Measurements from ENCODE around the gene DDX49. TPM values are rescaled to one million over a fixed set of nuclear protein-coding genes. Genes with fewer than 3 reads are reported as not detected.

DDX49 gene
- total RNA-seq, 3 donors from 2014 or later (not counting 1 experiment from before 2014, with no cell fraction given) = 59.3 to 66.9 (median 62.9) TPM

DNA sequence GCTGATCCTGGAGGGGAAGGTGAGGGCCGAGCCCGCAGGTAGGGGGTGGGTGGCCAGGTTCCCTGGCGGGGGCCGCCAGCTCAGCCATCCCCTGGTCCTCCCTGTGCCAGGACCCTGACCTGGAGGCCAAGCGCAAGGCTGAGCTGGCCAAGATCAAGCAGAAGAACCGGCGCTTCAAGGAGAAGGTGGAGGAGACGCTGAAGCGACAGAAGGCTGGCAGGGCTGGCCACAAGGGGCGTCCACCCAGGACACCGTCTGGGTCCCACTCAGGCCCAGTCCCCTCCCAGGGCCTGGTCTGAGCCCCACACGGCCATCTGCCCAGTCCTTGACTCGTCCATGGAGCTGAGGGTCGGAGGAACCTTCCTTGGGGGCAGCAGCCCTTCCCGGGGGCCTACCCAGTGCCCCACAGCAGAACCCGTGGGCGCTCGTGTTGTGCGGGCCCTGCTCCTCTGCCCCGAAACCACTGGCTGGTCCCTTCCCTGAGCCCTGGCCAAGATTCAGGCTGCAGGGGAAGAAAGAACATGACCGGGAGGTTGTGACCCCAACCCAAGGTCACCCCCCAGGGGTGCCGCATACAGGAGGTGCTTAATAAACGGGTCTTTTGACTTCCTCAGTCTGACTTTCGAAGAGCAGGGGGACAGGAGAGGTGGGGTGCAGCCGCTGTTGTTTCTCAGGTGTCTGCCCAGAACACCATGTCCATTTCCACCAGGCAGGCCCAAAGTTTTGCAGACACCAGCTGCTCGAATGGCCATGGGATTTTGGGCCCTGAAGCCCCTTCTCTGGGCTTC, 8.7 kb downstream of the DDX49 start:
- no peaks in the 10 kb centered on the region for H3K9me3 Mint-ChIP-seq
- H3K27me3 Mint-ChIP-seq (ENCODE audit: low read depth in 2 of 2) = peaks cover 0 to 3% of the 10 kb centered on the region in 2 donors
- no peak overlapping the region for H3K27ac Mint-ChIP-seq
- WGBS (ENCODE audit: insufficient coverage) = 96% methylated on average over 26 of the region's 26 CpGs
- Histone ChIP-seq H3K4me1 (ENCODE audit: control insufficient read depth, insufficient read depth, low read length) (peaks cover 10% of the 10 kb centered on the region), H3K27me3 (ENCODE audit: control insufficient read depth, insufficient read depth, low read length) (peaks cover 1% of the 10 kb centered on the region), H3K9me3 (ENCODE audit: control insufficient read depth, insufficient read depth, low read length) (no peaks in the 10 kb centered on the region), H3K4me3 (ENCODE audit: low read length) (no peak overlapping the region), H3K36me3 (ENCODE audit: control insufficient read depth, insufficient read depth, low read length) (peaks cover 33% of the 10 kb centered on the region), H3K27ac (ENCODE audit: low read length) (no peak overlapping the region)
- no peaks in the 10 kb centered on the region for H3K36me3 Mint-ChIP-seq
- TF ChIP-seq, protein P1, sequence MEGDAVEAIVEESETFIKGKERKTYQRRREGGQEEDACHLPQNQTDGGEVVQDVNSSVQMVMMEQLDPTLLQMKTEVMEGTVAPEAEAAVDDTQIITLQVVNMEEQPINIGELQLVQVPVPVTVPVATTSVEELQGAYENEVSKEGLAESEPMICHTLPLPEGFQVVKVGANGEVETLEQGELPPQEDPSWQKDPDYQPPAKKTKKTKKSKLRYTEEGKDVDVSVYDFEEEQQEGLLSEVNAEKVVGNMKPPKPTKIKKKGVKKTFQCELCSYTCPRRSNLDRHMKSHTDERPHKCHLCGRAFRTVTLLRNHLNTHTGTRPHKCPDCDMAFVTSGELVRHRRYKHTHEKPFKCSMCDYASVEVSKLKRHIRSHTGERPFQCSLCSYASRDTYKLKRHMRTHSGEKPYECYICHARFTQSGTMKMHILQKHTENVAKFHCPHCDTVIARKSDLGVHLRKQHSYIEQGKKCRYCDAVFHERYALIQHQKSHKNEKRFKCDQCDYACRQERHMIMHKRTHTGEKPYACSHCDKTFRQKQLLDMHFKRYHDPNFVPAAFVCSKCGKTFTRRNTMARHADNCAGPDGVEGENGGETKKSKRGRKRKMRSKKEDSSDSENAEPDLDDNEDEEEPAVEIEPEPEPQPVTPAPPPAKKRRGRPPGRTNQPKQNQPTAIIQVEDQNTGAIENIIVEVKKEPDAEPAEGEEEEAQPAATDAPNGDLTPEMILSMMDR (IDR thresholded peaks at IDR 0.05) = no peak
- ATAC-seq (no peak), DNase-seq (no peak)
- intact Hi-C loops (cut with micrococcal nuclease) = no loop called here
- H3K4me1 Mint-ChIP-seq = peaks cover 0 to 5% of the 10 kb centered on the region in 2 donors
- H3K4me3 Mint-ChIP-seq = no peak overlapping the region

DNA sequence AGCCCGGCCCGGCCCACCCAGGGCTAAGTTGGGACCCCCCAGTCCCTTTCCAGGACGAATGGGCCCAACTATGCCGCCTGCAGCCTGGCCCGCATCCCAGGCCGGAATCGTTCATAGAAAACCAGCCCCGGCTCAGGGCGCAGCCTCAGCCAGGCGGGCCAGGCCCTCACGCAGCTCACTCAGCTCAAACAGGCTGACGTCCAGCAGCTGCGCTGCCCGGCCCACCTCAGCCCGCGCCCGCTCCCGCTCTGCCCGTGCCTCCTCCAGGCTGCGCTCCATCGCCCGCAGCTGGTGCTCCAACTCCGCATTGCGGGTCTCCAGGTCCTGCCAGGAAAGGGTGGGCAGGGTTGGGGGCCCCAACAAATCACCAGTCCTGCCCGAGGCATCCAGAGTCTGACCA, 9.8 kb downstream of the DDX49 start:
- Histone ChIP-seq H3K27me3 (ENCODE audit: control insufficient read depth, insufficient read depth, low read length) (peaks cover 3% of the 10 kb centered on the region), H3K27ac (ENCODE audit: low read length) (no peak overlapping the region), H3K36me3 (ENCODE audit: control insufficient read depth, insufficient read depth, low read length) (peaks cover 25% of the 10 kb centered on the region), H3K9me3 (ENCODE audit: control insufficient read depth, insufficient read depth, low read length) (no peaks in the 10 kb centered on the region), H3K4me3 (ENCODE audit: low read length) (no peak overlapping the region), H3K4me1 (ENCODE audit: control insufficient read depth, insufficient read depth, low read length) (peaks cover 10% of the 10 kb centered on the region)
- TF ChIP-seq, protein P1 (IDR thresholded peaks at IDR 0.05) = no peak
- no peak overlapping the region for H3K4me3 Mint-ChIP-seq
- intact Hi-C loops (cut with micrococcal nuclease) = no loop called here
- no peak overlapping the region for H3K27ac Mint-ChIP-seq
- H3K4me1 Mint-ChIP-seq = peaks cover 0 to 5% of the 10 kb centered on the region in 2 donors
- WGBS (ENCODE audit: insufficient coverage) = 95% methylated on average over 25 of the region's 25 CpGs
- ATAC-seq = no peak
- peaks cover 6 to 9% of the 10 kb centered on the region in 2 donors for H3K27me3 Mint-ChIP-seq (ENCODE audit: low read depth in 2 of 2)
- DNase-seq = no peak
- H3K36me3 Mint-ChIP-seq = no peaks in the 10 kb centered on the region
- no peaks in the 10 kb centered on the region for H3K9me3 Mint-ChIP-seq

DNA sequence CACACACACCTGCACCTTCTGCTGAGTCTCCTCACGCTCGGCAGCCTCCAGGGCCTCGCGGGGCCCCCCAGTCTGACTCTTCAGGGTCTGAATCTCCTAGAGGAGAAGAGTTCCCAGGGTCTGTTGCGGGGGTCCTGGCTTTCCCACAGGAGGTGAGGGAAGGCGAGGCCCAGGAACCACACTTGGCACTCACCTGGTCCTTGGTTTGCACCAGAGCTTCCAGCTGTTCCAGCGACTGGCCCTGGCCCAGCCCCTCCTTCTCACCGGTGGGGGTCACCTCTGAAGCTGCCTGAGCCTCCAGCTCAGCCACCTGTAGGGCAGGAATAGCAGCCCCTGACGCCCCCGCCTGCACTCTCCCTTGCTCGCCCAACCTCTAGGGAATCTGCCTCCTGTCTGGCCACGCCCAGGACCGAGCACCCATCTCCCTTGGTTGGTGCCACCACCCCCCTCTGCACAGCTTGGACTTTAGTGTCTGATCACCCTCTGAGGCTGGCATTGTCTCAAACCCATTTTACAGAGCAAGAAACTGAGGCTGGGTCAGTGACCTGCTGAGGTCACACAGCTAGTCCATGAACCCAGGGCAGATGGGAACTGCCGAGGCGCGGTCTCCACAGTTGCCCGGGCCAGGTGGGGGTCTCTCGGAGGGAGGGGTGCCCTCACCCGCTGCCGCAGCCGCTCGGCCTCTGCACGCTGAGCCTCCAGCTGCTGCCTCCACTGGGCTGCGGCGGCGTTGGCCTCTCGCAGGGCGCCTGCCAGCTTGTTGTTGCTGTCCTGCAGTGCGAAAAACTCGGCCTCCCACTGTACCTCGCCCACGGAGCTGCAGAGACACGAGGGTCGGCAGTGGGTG, 12.0 kb downstream of the DDX49 start:
- intact Hi-C loops (cut with micrococcal nuclease) = no loop called here
- WGBS (ENCODE audit: insufficient coverage) = 81% methylated on average over 34 of the region's 34 CpGs
- peaks cover 10% of the 10 kb centered on the region for H3K4me1 ChIP-seq (ENCODE audit: control insufficient read depth, insufficient read depth, low read length)
- peaks cover 0 to 5% of the 10 kb centered on the region in 2 donors for H3K4me1 Mint-ChIP-seq
- no peaks in the 10 kb centered on the region for H3K9me3 ChIP-seq (ENCODE audit: control insufficient read depth, insufficient read depth, low read length)
- no peak overlapping the region for H3K4me3 Mint-ChIP-seq
- DNase-seq (peak in 1 of 2 donors; percentile 4), ATAC-seq (no peak)
- no peak overlapping the region for H3K27ac Mint-ChIP-seq
- TF ChIP-seq, protein P1 (IDR thresholded peaks at IDR 0.05) = no peak
- no peak overlapping the region for H3K27ac ChIP-seq (ENCODE audit: low read length)
- peaks cover 7 to 12% of the 10 kb centered on the region in 2 donors for H3K27me3 Mint-ChIP-seq (ENCODE audit: low read depth in 2 of 2)
- H3K36me3 ChIP-seq (ENCODE audit: control insufficient read depth, insufficient read depth, low read length) = peaks cover 9% of the 10 kb centered on the region
- H3K9me3 Mint-ChIP-seq = no peaks in the 10 kb centered on the region
- no peak overlapping the region for H3K4me3 ChIP-seq (ENCODE audit: low read length)
- H3K27me3 ChIP-seq (ENCODE audit: control insufficient read depth, insufficient read depth, low read length) = peaks cover 3% of the 10 kb centered on the region
- H3K36me3 Mint-ChIP-seq = no peaks in the 10 kb centered on the region

Data from natural killer cell (primary cell).